Inferior parietal cortex (tissue), 1 donor: ENCODE data around the gene PLA2G12A.
A peak's percentile ranks its signal among the peaks of the same experiment; 100 is the strongest.
"Not testable (repeated sequence)": the region's sequence is repeated elsewhere in the genome, so short reads cannot be mapped to it uniquely, and the experiment has no call there.

ENCODE experiments used
- DNase-seq: peaks from one replicate; pipeline ENCODE4 v3.0.0-alpha.2; 2016; ENCODE audit errors: extremely low spot score

The PLA2G12A gene

GRCh38 chr4:109678925-109679324, 50.9 kb downstream of the PLA2G12A start:
- DNase-seq: not testable (repeated sequence)

- not testable (repeated sequence) for DNase-seq
Observed at GRCh38 chr4:109678472-109678871, 51.4 kb downstream of the PLA2G12A start.

GRCh38 chr4:109676886-109677285, 53.0 kb downstream of the PLA2G12A start:
- DNase-seq: no peak

GRCh38 chr4:109675843-109676242, 54.0 kb downstream of the PLA2G12A start:
- no peak for DNase-seq

GRCh38 chr4:109675181-109675580, 54.7 kb downstream of the PLA2G12A start:
- DNase-seq: no peak

- no peak for DNase-seq
Observed at GRCh38 chr4:109673303-109673702, 56.6 kb downstream of the PLA2G12A start.

GRCh38 chr4:109672169-109672930, 57.5 kb downstream of the PLA2G12A start:
- DNase-seq: no peak

GRCh38 chr4:109671350-109671749, 58.5 kb downstream of the PLA2G12A start:
- no peak for DNase-seq

GRCh38 chr4:109665783-109666485, 63.9 kb downstream of the PLA2G12A start:
- DNase-seq: no peak

GRCh38 chr4:109662771-109663170, 67.1 kb downstream of the PLA2G12A start:
- peak; percentile 32 for DNase-seq

GRCh38 chr4:109662116-109662515, 67.8 kb downstream of the PLA2G12A start:
- DNase-seq: no peak
